Measurements from ENCODE around the gene PRRC2A. TPM values are rescaled to one million over a fixed set of nuclear protein-coding genes. Genes with fewer than 3 reads are reported as not detected.

The PRRC2A gene
- total RNA-seq, 3 donors from 2014 or later (not counting 1 experiment from before 2014, with no cell fraction given), result 264 to 294 (median 294) TPM

- Histone ChIP-seq H3K4me1 (ENCODE audit: control insufficient read depth, insufficient read depth, low read length) (peaks cover 89% of the 10 kb centered on the region), H3K36me3 (ENCODE audit: control insufficient read depth, insufficient read depth, low read length) (peaks cover 10% of the 10 kb centered on the region), H3K27ac (ENCODE audit: low read length) (peak overlapping the region; percentile 87), H3K4me3 (ENCODE audit: low read length) (peak overlapping the region; percentile 98), H3K9me3 (ENCODE audit: control insufficient read depth, insufficient read depth, low read length) (no peaks in the 10 kb centered on the region), H3K27me3 (ENCODE audit: control insufficient read depth, insufficient read depth, low read length) (no peaks in the 10 kb centered on the region)
- Mint-ChIP-seq H3K36me3 (no peaks in the 10 kb centered on the region), H3K27ac (peak overlapping the region; percentile 95 to 100), H3K4me3 (peak overlapping the region; percentile 98), H3K9me3 (no peaks in the 10 kb centered on the region), H3K27me3 (ENCODE audit: low read depth in 2 of 2) (no peaks in the 10 kb centered on the region), H3K4me1 (peaks cover 74 to 75% of the 10 kb centered on the region in 2 donors)
- TF ChIP-seq CTCF (IDR thresholded peaks at IDR 0.05), result peak; percentile 99
- under 1% methylated on average over 62 of the region's 62 CpGs for WGBS (ENCODE audit: insufficient coverage)
- DNase-seq (peak; percentile 92 to 93), ATAC-seq (peak; percentile 85 to 96 (median 87))
- intact Hi-C loops (cut with micrococcal nuclease), result loop anchor here (1.0 to 5.0 kb wide), 4 partner anchors 16 to 89 kb away; partner anchors contain the start of gene NFKBIL1
Observed at GRCh38 chr6:31580807-31581433, 39.6 kb upstream of the PRRC2A start.

- ATAC-seq, result no peak
- under 1% methylated on average over 21 of the region's 21 CpGs for WGBS (ENCODE audit: insufficient coverage)
- no peaks in the 10 kb centered on the region for H3K36me3 Mint-ChIP-seq
- no peak for TF ChIP-seq CTCF (IDR thresholded peaks at IDR 0.05)
- intact Hi-C loops (cut with micrococcal nuclease), result loop anchor here (1.0 to 5.0 kb wide), 4 partner anchors 16 to 89 kb away; partner anchors contain the start of gene NFKBIL1
- no peaks in the 10 kb centered on the region for H3K9me3 ChIP-seq (ENCODE audit: control insufficient read depth, insufficient read depth, low read length)
- peak overlapping the region; percentile 87 for H3K27ac ChIP-seq (ENCODE audit: low read length)
- H3K4me3 Mint-ChIP-seq, result peak overlapping the region; percentile 98
- DNase-seq, result peak in 1 of 2 donors; percentile 51
- no peaks in the 10 kb centered on the region for H3K9me3 Mint-ChIP-seq
- no peaks in the 10 kb centered on the region for H3K27me3 ChIP-seq (ENCODE audit: control insufficient read depth, insufficient read depth, low read length)
- H3K27me3 Mint-ChIP-seq (ENCODE audit: low read depth in 2 of 2), result no peaks in the 10 kb centered on the region
- peak overlapping the region; percentile 98 for H3K4me3 ChIP-seq (ENCODE audit: low read length)
- H3K36me3 ChIP-seq (ENCODE audit: control insufficient read depth, insufficient read depth, low read length), result peaks cover 10% of the 10 kb centered on the region
- H3K4me1 ChIP-seq (ENCODE audit: control insufficient read depth, insufficient read depth, low read length), result peaks cover 90% of the 10 kb centered on the region
- H3K4me1 Mint-ChIP-seq, result peaks cover 74 to 75% of the 10 kb centered on the region in 2 donors
- peak overlapping the region; percentile 95 to 100 for H3K27ac Mint-ChIP-seq
Observed at GRCh38 chr6:31581434-31582229, 38.9 kb upstream of the PRRC2A start.

GRCh38 chr6:31582230-31582643, 38.3 kb upstream of the PRRC2A start, which contains the start of gene LTB:
Gene LTB, minus strand, starts transcription at chr6:31582424. Its CDS starts 7 bp downstream, at chr6:31582417.
- H3K4me1 Mint-ChIP-seq, result peaks cover 74 to 75% of the 10 kb centered on the region in 2 donors
- DNase-seq (peak in 1 of 2 donors; percentile 88), ATAC-seq (no peak)
- Histone ChIP-seq H3K36me3 (ENCODE audit: control insufficient read depth, insufficient read depth, low read length) (peaks cover 7% of the 10 kb centered on the region), H3K27ac (ENCODE audit: low read length) (peak within 1 kb of the TSS; percentile 87), H3K9me3 (ENCODE audit: control insufficient read depth, insufficient read depth, low read length) (no peaks in the 10 kb centered on the region), H3K27me3 (ENCODE audit: control insufficient read depth, insufficient read depth, low read length) (no peaks in the 10 kb centered on the region), H3K4me1 (ENCODE audit: control insufficient read depth, insufficient read depth, low read length) (peaks cover 90% of the 10 kb centered on the region), H3K4me3 (ENCODE audit: low read length) (peak within 1 kb of the TSS; percentile 98)
- no peaks in the 10 kb centered on the region for H3K27me3 Mint-ChIP-seq (ENCODE audit: low read depth in 2 of 2)
- no peaks in the 10 kb centered on the region for H3K9me3 Mint-ChIP-seq
- WGBS (ENCODE audit: insufficient coverage), result 0% methylated on average over 2 of the region's 3 CpGs
- H3K4me3 Mint-ChIP-seq, result peak within 1 kb of the TSS; percentile 98
- intact Hi-C loops (cut with micrococcal nuclease), result loop anchor here (5.0 kb wide), 1 partner anchor 90 kb away; no protein-coding TSS in a partner anchor
- no peak for TF ChIP-seq CTCF (IDR thresholded peaks at IDR 0.05)
- no peaks in the 10 kb centered on the region for H3K36me3 Mint-ChIP-seq
- peak within 1 kb of the TSS; percentile 95 to 100 for H3K27ac Mint-ChIP-seq

Data from natural killer cell (primary cell).